Adipose tissue (tissue), 3 donors: Measurements from ENCODE around the gene CACNB4. TPM values are rescaled to one million over a fixed set of nuclear protein-coding genes. Genes with fewer than 3 reads are reported as not detected.

Experiments used
- H3K27ac ChIP-seq: one replicate; pipeline ENCODE4 v1.5.1; 2013; ENCODE audit warnings: low read depth, low read length
- WGBS, 3 donors: extraction: QIAGEN DNeasy Blood & Tissue Kit; methylation state at CpG; one replicate each; pipeline ENCODE4 v1.1.7; 2013; 5-methylcytosine and 5-hydroxymethylcytosine counted together
- polyA plus RNA-seq, 3 donors: library from polyadenylated mRNA; stranded (reverse); fragments of 200-250 nt; gene quantifications; one replicate each; pipeline ENCODE4 v1.2.3, GENCODE V29; 2013
- donor health status: healthy with polysubstance abuse.
- donor health status: Bipolar disorder and iron deficiency.
- donor health status: healthy.

The CACNB4 gene
- polyA plus RNA-seq, 3 donors, result 0.10 to 0.45 (median 0.21) TPM

DNA sequence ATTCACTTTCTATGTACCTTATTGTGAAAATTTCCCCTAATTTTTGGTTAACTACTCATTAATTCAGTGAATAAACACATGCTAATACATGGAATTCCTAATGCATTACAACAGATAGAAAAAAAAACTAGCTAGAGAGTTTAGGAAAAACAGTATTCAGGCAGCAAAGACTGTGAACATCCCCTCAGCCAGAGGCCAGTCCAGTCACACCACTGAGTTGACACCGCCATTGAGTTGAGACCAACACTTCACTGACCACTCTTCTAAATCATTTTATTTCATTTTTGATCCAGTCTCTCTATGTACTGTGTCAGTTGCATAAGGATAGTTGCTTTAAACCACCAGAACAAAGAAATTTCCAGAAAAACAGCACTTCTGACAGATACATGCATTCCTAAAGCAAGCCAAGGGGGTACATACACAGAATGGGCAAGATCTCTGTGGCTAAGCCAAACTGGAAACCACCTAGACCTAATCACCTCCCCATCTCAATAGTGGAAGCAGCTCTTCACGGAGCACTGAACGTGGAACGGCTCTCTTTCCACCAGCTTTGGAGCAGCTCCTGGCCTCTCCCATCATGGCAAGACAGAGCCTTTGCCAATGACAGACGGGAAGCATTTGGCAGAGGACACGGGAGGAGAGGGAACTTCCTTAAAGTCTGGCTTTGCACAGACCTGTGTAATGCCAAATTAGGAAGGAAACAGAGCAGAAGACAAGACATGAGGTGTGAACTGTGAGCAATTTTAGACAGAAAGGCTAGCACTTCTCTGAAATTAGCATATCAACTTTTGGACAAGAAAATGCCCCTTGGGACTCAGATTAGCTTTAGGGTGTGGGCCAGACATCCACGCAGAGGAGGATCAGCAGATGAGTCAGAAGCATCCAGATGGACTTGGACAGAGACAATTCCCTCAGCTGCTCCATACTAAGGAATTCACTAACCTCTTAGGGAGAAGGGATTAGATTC is 36.4 kb downstream of the CACNB4 start:
- WGBS, 3 donors, result 36 to 73% (median 36%) methylated on average over 7 of the region's 7 CpGs
- H3K27ac ChIP-seq, result no peak overlapping the region

DNA sequence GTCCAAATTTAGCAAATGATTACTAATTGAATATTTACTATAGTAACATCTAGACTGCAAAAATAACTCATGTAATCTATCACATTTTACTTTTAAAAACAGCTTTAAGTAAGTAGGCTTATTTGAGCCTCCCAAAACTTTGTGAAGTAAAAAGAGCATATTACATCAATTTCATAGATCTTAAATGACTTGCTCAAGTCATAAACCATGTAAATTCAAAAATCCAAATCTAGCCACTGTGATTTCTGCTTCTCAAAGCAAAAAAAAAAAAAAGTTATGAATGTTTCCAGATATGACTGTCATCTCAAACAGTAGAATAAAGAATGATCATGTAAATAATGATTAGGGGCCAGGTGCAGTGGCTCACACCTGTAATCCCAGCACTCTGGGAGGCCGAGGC is 37.5 kb downstream of the CACNB4 start:
- WGBS, 3 donors, result 50 to 97% (median 89%) methylated on average over 1 of the region's 1 CpG
- H3K27ac ChIP-seq, result no peak overlapping the region

DNA sequence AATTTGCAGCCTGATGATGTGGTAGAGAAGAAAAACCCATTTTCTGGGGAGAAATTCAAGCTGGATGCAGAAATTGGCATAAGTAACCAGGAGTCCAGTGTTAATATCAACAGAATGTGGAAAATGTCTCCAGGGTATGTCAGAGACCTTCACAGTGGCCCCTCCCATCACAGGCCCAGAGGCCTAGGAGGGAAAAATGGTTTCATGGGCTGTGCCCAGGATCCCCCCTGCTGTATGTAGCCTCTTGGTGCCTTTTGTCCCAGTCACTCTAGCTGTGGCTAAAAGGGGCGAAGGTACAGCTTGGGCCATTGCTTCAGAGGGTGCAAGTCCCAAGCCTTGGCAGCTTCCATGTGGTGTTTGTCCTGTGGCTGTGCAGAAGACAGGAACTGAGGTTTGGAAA is 40.2 kb downstream of the CACNB4 start:
- 59 to 89% (median 83%) methylated on average over 1 of the region's 1 CpG for WGBS, 3 donors
- no peak overlapping the region for H3K27ac ChIP-seq

DNA sequence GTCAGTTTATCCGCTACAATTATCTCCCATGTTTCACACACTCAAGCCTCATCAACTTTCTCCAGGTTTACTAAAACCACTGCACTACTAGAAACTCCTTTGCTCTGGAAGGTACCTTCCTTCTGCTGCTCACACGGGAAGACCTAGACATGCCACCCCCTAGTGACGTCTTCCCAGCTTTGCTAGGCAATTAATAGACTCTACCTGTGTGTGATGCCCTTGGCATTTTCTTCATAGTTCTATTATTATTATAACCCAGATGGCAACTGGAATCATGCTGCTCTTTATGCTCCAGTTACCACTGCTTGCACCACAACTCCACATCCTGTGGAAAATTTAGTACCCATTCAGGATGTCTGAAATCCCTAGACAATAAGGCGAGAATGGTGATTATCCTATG is 42.4 kb downstream of the CACNB4 start:
- WGBS, 3 donors, result 77 to 85% (median 83%) methylated on average over 4 of the region's 4 CpGs
- H3K27ac ChIP-seq, result no peak overlapping the region

DNA sequence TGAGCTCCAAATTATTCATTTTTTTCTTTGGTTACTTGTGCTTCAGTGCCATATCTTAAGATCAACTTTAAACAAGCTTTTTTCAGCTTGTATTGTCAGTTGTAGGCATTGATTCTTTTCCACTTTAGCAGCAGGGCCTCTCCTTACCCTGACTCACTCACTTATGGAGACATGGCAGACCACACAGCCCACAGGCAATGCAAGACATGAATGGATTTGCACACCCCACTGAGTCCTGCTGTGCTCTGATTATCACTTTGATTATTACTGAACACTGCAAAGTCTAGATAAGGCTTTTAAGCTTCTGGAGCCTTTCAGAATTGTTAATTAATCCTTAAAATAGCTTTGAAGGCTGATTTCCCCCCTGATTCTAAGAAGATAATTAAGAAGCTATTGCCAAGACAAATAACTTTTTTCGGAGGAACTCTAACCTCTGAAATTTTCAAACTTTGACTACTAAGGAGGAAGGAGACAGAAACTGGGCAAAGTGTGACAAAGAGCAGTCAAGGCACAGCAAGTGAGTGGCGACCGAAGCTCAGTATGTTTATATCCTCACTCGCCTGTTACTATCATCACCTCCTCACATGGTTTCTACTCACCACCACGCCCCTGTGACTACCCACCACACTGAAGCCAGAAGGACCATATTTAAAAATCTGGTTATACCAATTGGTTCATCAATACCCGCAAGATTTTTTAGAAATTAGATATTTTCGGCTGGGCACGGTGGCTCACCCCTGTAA is 43.3 kb downstream of the CACNB4 start:
- no peak overlapping the region for H3K27ac ChIP-seq
- WGBS, 3 donors, result 91 to 95% (median 93%) methylated on average over 8 of the region's 8 CpGs

DNA sequence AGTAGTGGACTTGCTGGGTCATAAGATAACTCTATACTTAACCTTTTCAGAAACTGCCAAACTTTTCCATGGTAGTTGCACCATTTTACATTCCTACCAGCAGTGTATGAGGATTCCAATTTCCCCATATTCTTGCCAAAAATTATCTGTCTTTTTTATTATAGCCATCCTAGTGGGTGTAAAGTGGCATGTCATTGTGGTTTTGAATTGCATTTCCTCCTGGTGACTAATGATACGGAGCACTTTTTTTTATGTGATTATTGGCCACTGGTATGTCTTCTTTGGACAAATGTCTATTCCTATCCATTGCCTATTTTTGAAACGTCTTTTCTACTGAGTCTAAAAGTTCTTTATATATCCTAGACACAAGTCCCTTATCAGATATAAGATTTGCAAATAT is 44.3 kb downstream of the CACNB4 start:
- 30 to 63% (median 32%) methylated on average over 2 of the region's 2 CpGs for WGBS, 3 donors
- H3K27ac ChIP-seq, result no peak overlapping the region

DNA sequence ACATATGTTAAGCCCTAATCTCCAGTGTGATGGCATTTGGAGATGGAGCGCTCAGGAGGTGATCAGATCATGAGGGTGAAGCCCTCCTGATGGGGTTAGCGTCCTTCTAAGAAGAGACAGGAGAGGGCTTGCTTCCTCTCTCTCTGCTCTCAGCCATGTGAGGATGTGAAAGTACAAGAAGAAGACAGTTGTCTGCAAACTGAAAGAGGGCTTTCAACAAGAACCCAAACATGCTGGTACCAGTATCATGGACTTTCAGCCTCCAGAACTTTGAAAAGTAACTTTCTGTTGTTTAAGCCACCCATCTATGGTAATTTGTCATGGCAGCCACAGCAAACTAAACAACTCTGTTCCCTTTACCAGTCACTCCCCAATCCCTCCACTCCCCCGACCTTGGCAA is 47.4 kb downstream of the CACNB4 start:
- WGBS, 3 donors, result 90 to 97% (median 96%) methylated on average over 3 of the region's 3 CpGs
- H3K27ac ChIP-seq, result no peak overlapping the region

DNA sequence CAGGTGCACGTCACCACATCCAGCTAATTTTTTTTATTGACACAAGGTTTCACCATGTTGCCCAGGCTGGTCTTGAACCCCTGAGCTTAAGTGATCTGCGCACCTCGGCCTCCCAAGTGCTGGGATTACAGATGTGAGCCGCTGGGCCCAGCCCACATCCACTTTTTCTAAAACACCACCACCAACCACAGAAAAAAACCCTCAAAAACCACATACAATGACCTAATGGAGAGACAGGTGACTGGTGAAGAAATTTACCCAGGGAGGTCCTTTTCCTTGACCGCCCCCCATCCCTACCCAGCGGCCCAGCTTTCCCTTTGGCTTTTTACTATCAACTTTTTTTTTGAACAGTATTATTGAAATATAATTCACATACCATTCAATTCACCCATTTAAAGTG is 47.9 kb downstream of the CACNB4 start:
- H3K27ac ChIP-seq, result no peak overlapping the region
- 68 to 92% (median 77%) methylated on average over 6 of the region's 6 CpGs for WGBS, 3 donors

DNA sequence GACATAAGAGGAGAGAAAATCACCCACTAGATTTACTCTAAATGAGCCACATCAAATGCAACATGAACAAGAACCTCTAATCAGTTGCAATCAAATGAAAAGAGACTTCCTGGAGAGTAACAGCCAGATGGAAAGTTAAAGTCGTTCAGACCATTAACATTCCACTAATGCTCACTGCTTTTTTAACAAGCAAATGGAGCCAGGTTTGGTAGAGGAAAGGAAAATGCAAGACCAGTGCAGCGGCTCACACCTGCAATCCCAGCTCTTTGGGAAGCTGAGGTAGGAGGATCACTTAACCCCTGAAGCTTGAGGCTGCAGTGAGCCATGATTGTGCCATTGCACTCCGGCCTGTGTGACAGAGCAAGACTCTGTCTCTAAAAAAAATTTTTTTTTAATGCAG is 48.5 kb downstream of the CACNB4 start:
- no peak overlapping the region for H3K27ac ChIP-seq
- 65 to 80% (median 72%) methylated on average over 3 of the region's 3 CpGs for WGBS, 3 donors

DNA sequence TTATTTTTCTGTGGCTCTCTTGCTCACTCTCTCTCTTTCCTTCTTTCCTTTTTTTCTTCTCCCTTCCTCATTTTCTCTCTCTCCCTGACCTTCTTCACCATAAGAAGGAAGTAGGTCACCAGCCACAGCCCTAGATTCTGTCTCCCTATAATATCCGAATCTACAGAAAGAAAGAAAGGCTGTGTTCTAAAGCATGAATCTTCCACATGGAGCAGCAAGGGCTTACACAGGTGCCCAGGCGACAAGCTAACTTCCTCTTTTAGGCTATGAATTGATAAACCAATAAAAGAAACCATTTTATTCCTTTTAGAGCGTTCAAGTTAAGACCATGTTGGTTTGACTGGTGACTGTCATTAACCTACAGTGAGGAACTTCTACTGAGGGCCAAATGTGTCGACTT is 49.3 kb downstream of the CACNB4 start:
- WGBS, 3 donors, result 66 to 82% (median 71%) methylated on average over 4 of the region's 4 CpGs
- no peak overlapping the region for H3K27ac ChIP-seq

DNA sequence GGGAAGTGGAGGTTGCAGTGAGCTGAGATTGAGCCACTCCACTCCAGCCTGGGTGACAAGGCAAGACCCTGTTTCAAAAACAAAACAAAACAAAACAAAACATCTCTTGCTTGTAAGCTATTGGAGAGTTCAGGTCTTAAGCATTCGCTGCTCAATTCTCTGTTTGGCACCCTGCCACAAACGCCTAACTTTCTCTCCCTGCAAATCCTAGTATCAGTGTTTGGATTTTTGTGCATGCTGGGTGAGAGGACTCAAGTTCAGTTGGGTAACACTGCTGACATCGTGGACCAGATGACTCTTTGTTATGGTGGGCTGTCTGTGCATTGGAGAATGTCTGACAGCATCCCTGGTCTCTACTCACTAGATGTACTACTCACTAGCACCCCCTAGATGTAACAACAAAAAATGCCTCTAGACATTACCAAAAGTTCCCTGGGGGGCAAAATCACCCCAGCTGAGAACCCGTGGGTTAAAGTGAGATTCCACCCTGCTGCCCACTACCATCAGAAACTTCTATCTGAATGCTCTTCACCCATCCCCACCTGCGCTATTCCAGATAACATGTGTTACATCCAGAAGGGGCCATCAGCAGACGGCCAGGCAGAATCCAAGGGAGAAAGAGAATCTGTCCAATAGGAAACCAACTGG is 50.9 kb downstream of the CACNB4 start:
- 68 to 74% (median 72%) methylated on average over 6 of the region's 6 CpGs for WGBS, 3 donors

DNA sequence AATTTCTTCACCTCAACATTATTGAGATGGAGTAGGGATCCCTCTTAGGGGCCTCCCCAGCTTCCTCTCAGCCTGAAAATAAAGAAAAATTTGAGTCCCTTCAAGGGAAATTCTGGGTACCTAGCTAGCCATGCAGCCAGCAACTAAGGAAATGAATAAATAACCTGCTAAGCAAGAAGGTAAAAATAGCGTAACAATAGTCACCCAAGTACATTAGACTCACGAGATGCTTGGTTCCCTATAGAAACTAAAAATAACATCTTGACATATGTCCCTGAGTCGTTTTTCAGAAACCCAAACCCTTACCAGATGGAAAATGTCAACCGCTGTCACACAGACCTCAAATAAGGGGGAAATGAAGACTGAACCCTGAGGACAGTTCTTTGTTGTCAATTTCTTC is 51.9 kb downstream of the CACNB4 start:
- WGBS, 3 donors, result 61 to 70% (median 68%) methylated on average over 4 of the region's 4 CpGs
- no peak overlapping the region for H3K27ac ChIP-seq

More for the DNA sequence above, 50.9 kb downstream of the CACNB4 start:
- H3K27ac ChIP-seq, result no peak overlapping the region

DNA sequence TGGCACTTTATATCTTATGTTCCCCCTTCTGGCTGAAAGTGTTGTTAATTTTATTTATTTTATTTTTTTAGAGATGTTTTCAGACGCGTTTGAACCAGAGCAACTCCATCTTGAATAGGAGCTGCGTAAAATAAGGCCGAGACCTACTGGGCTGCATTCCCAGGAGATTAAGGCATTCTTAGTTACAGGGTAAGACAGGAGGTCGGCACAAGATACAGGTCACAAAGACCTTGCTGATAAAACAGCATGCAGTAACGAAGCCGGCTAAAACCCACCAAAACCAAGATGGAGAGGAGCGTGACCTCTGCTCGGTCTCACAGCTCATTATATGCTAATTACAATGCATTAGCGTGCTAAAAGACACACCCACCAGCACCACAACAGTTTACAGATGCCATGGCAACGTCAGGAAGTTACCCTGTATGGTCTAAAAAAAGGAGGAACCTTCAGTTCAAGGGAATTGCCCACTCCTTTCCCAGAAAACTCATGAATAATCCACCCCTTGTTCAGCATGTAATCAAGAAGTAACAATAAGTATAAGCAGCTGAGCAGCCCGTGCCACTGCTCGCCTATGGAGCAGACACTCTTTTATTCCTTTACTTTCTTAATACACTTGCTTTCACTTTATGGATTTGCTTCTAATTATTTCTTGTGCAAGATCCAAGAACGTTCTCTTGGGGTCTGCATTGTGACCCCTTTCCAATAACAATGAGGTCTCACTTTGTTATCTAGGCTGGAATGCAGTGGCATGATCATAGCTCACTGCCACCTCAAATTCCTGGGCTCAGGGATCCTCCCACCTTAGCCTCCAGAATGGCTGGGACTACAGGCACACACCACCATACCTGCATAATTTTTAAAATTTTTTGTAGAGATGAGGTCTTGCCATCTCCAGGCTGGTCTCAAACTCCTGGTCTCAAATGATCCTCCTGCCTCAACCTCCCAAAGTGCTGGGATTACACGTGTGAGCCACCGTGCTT is 55.9 kb downstream of the CACNB4 start:
- no peak overlapping the region for H3K27ac ChIP-seq
- WGBS, 3 donors, result 66 to 78% (median 76%) methylated on average over 16 of the region's 16 CpGs

DNA sequence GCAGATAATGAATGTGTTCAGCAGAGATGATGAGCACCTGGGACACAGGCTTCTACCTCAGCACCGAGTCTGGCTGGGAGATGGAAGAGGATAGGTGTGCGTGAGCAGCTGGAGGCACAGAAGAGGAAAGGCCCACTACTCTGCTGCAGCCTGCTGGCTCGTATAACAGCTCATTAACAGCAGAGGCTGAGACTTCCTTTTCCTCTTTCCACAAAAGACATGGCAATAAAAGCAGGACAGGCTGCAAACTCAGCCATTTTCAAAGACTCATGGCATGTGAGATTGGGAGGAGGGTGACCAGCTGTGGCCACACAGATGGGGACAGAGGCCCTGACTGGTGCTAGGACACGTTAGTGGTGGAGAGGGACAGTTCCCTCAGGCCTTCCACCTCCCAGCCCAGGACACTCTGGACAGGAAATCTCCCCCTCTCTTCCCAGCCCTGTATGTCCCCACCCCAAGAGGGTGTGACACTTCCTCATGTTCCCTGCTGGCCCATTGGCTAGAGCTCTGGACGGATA is 60.3 kb downstream of the CACNB4 start:
- no peak overlapping the region for H3K27ac ChIP-seq
- WGBS, 3 donors, result 39 to 76% (median 39%) methylated on average over 5 of the region's 5 CpGs

DNA sequence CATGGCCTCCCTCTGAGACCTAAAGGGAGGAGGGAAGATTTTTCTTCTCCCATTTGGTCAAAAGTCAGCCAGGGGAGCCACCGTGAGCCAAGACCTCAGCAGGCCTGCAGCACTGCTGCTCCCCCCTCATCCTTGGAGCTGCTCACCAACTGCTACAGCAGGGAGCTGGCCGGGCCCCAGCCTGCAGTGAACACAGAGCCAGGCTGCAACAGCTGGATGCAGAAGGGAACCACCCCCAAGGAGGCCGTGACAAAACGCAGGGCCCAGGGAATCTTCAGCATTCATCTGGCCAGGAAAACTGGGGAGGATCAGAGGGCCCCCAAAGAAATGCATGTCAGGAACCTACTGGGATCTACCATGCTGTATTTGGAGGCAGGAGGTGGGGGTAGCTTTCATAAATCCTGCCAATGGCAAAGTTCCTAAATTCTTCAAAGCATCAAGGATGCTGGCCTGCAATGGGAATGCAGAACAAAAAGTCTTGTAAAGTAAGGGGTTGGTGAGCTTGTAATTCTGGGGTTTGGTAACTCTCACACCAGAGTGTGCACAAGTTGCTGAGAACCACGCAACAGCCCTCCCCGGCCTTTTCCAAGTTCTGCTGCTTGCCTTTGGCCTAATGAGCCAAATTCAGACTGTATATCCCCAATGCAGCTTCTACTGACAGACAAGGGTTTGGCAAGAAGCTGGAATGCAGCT is 61.0 kb downstream of the CACNB4 start:
- WGBS, 3 donors, result 54 to 85% (median 65%) methylated on average over 6 of the region's 6 CpGs
- H3K27ac ChIP-seq, result no peak overlapping the region

DNA sequence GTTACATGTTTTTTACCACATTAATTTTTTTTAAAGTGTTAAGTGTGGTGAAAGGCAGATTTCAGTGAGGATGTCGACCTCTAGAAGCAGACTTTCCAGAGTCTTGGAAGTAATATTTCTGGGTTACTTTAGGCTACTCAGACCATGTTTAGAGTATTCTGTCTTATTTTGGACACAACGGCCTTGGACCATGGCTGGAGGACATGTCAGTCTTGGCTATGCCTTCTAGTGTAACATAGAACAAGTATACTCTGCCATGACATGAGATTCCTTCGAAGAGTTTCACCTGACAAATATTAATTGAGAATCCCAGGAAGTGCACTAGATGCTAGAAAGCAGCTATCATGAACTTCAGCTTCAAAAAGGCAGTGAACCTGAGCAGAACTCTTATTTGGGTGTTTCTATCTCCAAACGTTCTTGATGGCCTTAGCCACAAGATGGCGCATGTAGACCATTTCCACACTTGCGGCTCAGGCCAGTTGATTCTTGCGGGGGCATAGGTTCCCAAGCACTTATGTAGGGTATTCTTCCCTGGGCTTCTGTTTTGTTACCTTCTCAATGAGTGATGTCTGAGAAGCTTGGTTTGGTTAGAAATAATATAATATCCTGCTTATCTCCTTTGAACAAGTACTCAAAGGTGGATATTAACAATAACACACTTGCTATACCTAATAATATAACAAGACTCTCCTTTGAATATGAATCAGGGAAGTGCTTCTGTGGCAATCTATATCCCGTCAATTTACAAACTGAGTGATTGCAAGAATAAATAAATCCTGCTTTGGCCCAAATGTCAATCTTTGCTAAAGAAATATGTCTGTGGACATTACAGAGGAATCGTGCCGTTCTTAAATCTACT is 62.0 kb downstream of the CACNB4 start:
- 30 to 38% (median 35%) methylated on average over 10 of the region's 10 CpGs for WGBS, 3 donors
- H3K27ac ChIP-seq, result no peak overlapping the region
